Neural cell (in vitro differentiated cells): ENCODE data around the gene SNCA. TPM values are rescaled to one million over a fixed set of nuclear protein-coding genes. Genes with fewer than 3 reads are reported as not detected.

Experiments used
- H2AFZ ChIP-seq: fragments of 200-600, 300-800 bp; sonication (generic), shearing (Covaris generic); 2 replicates; pipeline ENCODE4 v1.6.0; 2014; ENCODE audit warnings: low read depth, mild to moderate bottlenecking, antibody characterized with exemption, low read length, moderate library complexity
- H3F3A ChIP-seq: fragments of 200-600 bp; shearing (Covaris generic); 2 replicates; pipeline ENCODE4 v1.6.1; 2016; ENCODE audit warnings: mild to moderate bottlenecking, moderate library complexity, mixed read lengths, antibody characterized with exemption, low read length; ENCODE audit not compliant: insufficient read depth, poor library complexity, severe bottlenecking
- H3K27ac ChIP-seq: fragments of 200-600, 300-800 bp; sonication (generic), shearing (Covaris generic); 2 replicates; pipeline ENCODE4 v1.5.1; 2014; ENCODE audit warnings: mild to moderate bottlenecking, low read length, moderate library complexity
- H3K27me3 ChIP-seq: fragments of 300-800, 200-600 bp; sonication (generic), shearing (Covaris generic); 2 replicates; pipeline ENCODE4 v1.6.0; 2014; ENCODE audit warnings: mild to moderate bottlenecking, low read depth, low read length, moderate library complexity; ENCODE audit not compliant: insufficient read depth
- H3K36me3 ChIP-seq: fragments of 300-800, 200-600 bp; sonication (generic), shearing (Covaris generic); 2 replicates; pipeline ENCODE4 v1.5.1; 2014; ENCODE audit warnings: mild to moderate bottlenecking, antibody characterized with exemption, low read length, moderate library complexity; ENCODE audit not compliant: insufficient read depth
- H3K4me2 ChIP-seq: fragments of 300-800, 200-600 bp; sonication (generic), shearing (Covaris generic); 2 replicates; pipeline ENCODE4 v1.6.0; 2014; ENCODE audit warnings: mild to moderate bottlenecking, low read length
- H3K4me3 ChIP-seq: fragments of 300-800, 200-600 bp; sonication (generic), shearing (Covaris generic); 2 replicates; pipeline ENCODE4 v1.5.1; 2014; ENCODE audit warnings: mild to moderate bottlenecking, low read length, moderate library complexity
- H3K79me2 ChIP-seq: fragments of 200-600 bp; shearing (Covaris generic); replicated peaks from 2 replicates; pipeline ENCODE4 v1.6.0; 2014; ENCODE audit warnings: mild to moderate bottlenecking, low read length, moderate library complexity; ENCODE audit not compliant: insufficient read depth
- H3K9ac ChIP-seq: fragments of 300-800, 200-600 bp; sonication (generic), shearing (Covaris generic); 2 replicates; pipeline ENCODE4 v1.6.1; 2016; ENCODE audit warnings: mild to moderate bottlenecking, low read length, mixed read lengths
- H3K9me2 ChIP-seq: fragments of 200-600 bp; shearing (Covaris generic); 2 replicates; pipeline ENCODE4 v1.6.1; 2016; ENCODE audit warnings: mild to moderate bottlenecking, low read length, mixed read lengths; ENCODE audit not compliant: insufficient read depth
- H3K9me3 ChIP-seq: fragments of 200-600, 300-800 bp; sonication (generic), shearing (Covaris generic); 2 replicates; pipeline ENCODE4 v1.6.1; 2016; ENCODE audit warnings: mild to moderate bottlenecking, mixed run types, low read length, moderate library complexity, mixed read lengths
- H4K20me1 ChIP-seq: fragments of 200-600 bp; shearing (Covaris generic); 2 replicates; pipeline ENCODE4 v1.6.1; 2016; ENCODE audit warnings: mild to moderate bottlenecking, mixed run types; ENCODE audit not compliant: insufficient read depth
- EP300 ChIP-seq: fragments of 450-650 bp; conservative IDR thresholded peaks from 2 replicates; pipeline ENCODE4 v1.6.1; 2014; ENCODE audit warnings: antibody characterized with exemption, mild to moderate bottlenecking, moderate library complexity; ENCODE audit not compliant: poor library complexity, severe bottlenecking
- EZH2 ChIP-seq: fragments of 200-600, 300-800 bp; shearing (Covaris generic), sonication (generic); IDR thresholded peaks from 2 replicates; pipeline ENCODE4 v1.6.1; 2014; ENCODE audit warnings: antibody characterized with exemption, low read length, borderline replicate concordance, mild to moderate bottlenecking; ENCODE audit not compliant: insufficient read depth, poor library complexity, severe bottlenecking
- MXI1 ChIP-seq: fragments of 450-650 bp; conservative IDR thresholded peaks from 2 replicates; pipeline ENCODE4 v1.6.1; 2014; ENCODE audit warnings: antibody characterized with exemption, mild to moderate bottlenecking; ENCODE audit not compliant: poor library complexity, severe bottlenecking
- POLR2AphosphoS5 ChIP-seq: IDR thresholded peaks from 2 replicates; pipeline ENCODE4 v1.6.1; 2012
- RAD21 ChIP-seq: fragments of 450-650 bp; conservative IDR thresholded peaks from 2 replicates; pipeline ENCODE4 v1.6.1; 2014; ENCODE audit warnings: antibody characterized with exemption, mild to moderate bottlenecking, moderate library complexity
- SMC3 ChIP-seq: fragments of 450-650 bp; conservative IDR thresholded peaks from 2 replicates; pipeline ENCODE4 v1.6.1; 2014; ENCODE audit warnings: antibody characterized with exemption, mild to moderate bottlenecking, moderate library complexity; ENCODE audit not compliant: poor library complexity
- TAF1 ChIP-seq: IDR thresholded peaks from 2 replicates; pipeline ENCODE4 v1.6.1; 2012; ENCODE audit warnings: low read depth
- polyA plus RNA-seq: library from polyadenylated mRNA; depleted of rRNA; stranded (reverse); fragments of >200 nt; gene quantifications from 2 replicates; pipeline ENCODE4 v1.2.3, GENCODE V29; 2014
- TF ChIP-seq, protein P1 (sequence below): fragments of 450-650 bp; IDR thresholded peaks from 2 replicates; pipeline ENCODE4 v1.5.1; 2014; ENCODE audit warnings: antibody characterized with exemption, mild to moderate bottlenecking, moderate library complexity; ENCODE audit not compliant: poor library complexity, severe bottlenecking
- TF ChIP-seq, protein P2 (sequence below): IDR thresholded peaks from 2 replicates; pipeline ENCODE4 v1.6.1; 2012; ENCODE audit warnings: borderline replicate concordance

Gene SNCA
- polyA plus RNA-seq, 1 donor from 2014 or later, result 66.1 TPM

GRCh38 chr4:89813197-89813596, 23.8 kb downstream of the SNCA start:
- H3K9me2 ChIP-seq, result no peaks in the 10 kb centered on the region
- no peak overlapping the region for H2AFZ ChIP-seq
- no peaks in the 10 kb centered on the region for H3K79me2 ChIP-seq
- no peaks in the 10 kb centered on the region for H3K36me3 ChIP-seq
- no peaks in the 10 kb centered on the region for H3F3A ChIP-seq
- no peak overlapping the region for H3K4me3 ChIP-seq
- no peaks in the 10 kb centered on the region for H4K20me1 ChIP-seq
- no peak overlapping the region for H3K27ac ChIP-seq
- H3K9me3 ChIP-seq, result no peaks in the 10 kb centered on the region
- no peak overlapping the region for H3K9ac ChIP-seq
- TF ChIP-seq EP300 (no peak), SMC3 (no peak), RAD21 (no peak), POLR2AphosphoS5 (no peak), MXI1 (no peak), TAF1 (no peak)
- TF ChIP-seq, protein P1, sequence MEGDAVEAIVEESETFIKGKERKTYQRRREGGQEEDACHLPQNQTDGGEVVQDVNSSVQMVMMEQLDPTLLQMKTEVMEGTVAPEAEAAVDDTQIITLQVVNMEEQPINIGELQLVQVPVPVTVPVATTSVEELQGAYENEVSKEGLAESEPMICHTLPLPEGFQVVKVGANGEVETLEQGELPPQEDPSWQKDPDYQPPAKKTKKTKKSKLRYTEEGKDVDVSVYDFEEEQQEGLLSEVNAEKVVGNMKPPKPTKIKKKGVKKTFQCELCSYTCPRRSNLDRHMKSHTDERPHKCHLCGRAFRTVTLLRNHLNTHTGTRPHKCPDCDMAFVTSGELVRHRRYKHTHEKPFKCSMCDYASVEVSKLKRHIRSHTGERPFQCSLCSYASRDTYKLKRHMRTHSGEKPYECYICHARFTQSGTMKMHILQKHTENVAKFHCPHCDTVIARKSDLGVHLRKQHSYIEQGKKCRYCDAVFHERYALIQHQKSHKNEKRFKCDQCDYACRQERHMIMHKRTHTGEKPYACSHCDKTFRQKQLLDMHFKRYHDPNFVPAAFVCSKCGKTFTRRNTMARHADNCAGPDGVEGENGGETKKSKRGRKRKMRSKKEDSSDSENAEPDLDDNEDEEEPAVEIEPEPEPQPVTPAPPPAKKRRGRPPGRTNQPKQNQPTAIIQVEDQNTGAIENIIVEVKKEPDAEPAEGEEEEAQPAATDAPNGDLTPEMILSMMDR, result no peak
- TF ChIP-seq, protein P2, sequence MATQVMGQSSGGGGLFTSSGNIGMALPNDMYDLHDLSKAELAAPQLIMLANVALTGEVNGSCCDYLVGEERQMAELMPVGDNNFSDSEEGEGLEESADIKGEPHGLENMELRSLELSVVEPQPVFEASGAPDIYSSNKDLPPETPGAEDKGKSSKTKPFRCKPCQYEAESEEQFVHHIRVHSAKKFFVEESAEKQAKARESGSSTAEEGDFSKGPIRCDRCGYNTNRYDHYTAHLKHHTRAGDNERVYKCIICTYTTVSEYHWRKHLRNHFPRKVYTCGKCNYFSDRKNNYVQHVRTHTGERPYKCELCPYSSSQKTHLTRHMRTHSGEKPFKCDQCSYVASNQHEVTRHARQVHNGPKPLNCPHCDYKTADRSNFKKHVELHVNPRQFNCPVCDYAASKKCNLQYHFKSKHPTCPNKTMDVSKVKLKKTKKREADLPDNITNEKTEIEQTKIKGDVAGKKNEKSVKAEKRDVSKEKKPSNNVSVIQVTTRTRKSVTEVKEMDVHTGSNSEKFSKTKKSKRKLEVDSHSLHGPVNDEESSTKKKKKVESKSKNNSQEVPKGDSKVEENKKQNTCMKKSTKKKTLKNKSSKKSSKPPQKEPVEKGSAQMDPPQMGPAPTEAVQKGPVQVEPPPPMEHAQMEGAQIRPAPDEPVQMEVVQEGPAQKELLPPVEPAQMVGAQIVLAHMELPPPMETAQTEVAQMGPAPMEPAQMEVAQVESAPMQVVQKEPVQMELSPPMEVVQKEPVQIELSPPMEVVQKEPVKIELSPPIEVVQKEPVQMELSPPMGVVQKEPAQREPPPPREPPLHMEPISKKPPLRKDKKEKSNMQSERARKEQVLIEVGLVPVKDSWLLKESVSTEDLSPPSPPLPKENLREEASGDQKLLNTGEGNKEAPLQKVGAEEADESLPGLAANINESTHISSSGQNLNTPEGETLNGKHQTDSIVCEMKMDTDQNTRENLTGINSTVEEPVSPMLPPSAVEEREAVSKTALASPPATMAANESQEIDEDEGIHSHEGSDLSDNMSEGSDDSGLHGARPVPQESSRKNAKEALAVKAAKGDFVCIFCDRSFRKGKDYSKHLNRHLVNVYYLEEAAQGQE, result no peak
- H3K4me2 ChIP-seq, result no peak overlapping the region
- no peaks in the 10 kb centered on the region for H3K27me3 ChIP-seq

- H3K79me2 ChIP-seq, result no peaks in the 10 kb centered on the region
- TF ChIP-seq, protein P2, result no peak
- TF ChIP-seq MXI1 (no peak), EZH2 (no peak), SMC3 (no peak), TAF1 (no peak), POLR2AphosphoS5 (no peak), RAD21 (no peak), EP300 (no peak)
- TF ChIP-seq, protein P1, result no peak
Observed at GRCh38 chr4:89807441-89808140, 29.4 kb downstream of the SNCA start.

More at GRCh38 chr4:89807441-89808140, 29.4 kb downstream of the SNCA start:
- Histone ChIP-seq H3K27ac (no peak overlapping the region), H3K9me3 (no peaks in the 10 kb centered on the region), H3F3A (no peaks in the 10 kb centered on the region), H2AFZ (no peak overlapping the region), H3K9me2 (no peaks in the 10 kb centered on the region), H3K36me3 (no peaks in the 10 kb centered on the region), H4K20me1 (no peaks in the 10 kb centered on the region), H3K9ac (no peak overlapping the region), H3K4me2 (no peak overlapping the region), H3K27me3 (no peaks in the 10 kb centered on the region), H3K4me3 (no peak overlapping the region)
